OCI-M2 (cell line): ENCODE results near the gene CDH4.

Experiments
- DNase-seq: peaks from one replicate; lab custom pipeline; 2025; ENCODE audit not compliant: unreplicated experiment; lab: John Stamatoyannopoulos, UW

The CDH4 gene

DNA sequence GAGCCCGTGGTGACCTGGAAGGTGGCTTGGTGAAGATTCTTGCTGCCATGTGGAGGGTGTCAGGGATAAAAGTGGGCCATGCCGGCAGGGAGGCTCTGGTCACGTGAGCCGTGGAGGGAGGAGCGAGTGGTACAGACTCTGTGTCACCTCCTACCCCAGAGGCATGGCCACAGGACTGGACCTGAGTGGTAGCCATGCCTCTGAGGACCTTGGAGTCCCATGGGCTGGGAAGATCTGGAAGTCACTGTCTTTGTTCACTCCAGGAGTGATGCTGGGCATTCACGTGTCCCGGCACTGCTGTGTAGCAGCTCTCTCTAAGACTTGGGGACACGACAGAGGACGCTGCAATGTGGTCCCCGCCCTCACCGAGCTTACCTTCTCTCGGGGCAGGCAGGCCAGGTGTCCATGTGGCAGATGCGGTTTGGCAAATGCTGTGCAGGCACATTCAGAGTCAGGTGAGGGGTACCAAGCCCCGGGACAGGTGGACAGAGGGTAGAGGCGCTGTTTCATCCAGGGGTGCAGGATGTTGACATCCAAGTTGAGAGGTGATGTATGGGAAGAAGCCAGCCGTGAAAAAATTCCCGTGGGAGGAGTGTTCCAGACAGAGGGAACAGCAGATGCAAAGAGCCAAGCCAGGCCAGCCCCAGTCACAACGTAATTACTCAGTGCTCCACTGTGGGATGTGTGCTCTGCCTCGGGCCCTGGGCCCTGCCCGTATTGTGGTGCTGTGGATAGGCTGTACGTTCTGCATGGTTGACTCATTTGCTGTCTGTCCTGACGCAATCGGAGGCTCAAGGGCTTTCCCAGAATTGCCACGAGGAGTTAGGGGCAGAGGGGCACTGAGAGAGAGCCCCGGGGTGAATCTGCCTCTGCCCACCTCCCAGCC, 505.9 kb downstream of the CDH4 start:
- DNase-seq, result no peak

DNA sequence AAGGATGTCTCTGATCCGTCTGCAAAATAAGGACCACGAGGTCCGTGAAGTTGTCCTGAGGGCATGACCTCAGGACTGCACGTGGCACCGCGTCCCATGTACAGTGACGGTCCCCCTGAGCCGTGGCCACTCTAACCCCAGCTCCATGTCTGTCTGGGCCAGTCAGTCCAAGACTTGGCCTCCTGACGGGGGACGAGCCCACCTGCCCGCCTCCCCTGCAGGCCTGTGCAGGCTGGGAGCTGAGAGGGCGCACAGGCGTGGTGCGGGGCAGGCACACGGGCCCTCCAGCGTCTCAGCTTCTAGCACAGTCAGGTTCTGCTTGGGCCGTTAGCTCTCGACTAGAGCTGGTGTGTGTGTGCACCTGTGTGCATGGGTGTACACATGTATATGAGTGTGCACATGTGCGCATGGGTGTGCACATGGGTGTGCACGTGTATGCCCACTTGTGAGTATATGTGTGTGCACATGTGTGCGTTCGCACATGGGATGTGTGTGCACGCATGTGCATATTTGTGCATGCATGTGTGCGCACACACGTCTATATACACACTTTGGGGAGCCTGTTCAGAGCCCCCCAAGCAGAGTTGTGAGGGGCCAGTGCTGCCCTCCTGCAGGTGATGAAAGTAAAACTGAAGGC, 506.6 kb downstream of the CDH4 start:
- DNase-seq, result no peak

GRCh38 chr20:61759286-61760065, 507.4 kb downstream of the CDH4 start:
- no peak for DNase-seq

- DNase-seq, result no peak
These were observed 508.3 kb downstream of the CDH4 start for GRCh38 chr20:61760321-61760720.

DNA sequence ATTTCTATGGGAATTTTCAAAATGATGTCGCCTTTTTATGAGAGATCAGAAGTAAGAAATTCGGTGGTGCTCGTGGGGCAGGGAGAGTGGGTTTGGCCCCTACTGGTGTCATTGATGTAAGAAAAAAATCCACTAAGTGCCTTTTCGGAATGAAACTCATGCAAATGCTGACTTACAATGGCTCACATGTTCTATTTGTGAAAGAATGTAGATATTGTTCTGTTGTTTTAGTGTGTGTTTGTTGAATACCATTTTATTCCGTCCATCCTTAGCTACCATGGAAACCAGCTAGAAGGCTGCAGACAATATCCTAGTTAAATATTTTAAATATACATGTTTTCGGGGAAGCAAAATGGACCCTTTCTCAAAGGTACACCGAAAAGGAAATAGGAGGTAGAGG, 508.7 kb downstream of the CDH4 start:
- no peak for DNase-seq

DNA sequence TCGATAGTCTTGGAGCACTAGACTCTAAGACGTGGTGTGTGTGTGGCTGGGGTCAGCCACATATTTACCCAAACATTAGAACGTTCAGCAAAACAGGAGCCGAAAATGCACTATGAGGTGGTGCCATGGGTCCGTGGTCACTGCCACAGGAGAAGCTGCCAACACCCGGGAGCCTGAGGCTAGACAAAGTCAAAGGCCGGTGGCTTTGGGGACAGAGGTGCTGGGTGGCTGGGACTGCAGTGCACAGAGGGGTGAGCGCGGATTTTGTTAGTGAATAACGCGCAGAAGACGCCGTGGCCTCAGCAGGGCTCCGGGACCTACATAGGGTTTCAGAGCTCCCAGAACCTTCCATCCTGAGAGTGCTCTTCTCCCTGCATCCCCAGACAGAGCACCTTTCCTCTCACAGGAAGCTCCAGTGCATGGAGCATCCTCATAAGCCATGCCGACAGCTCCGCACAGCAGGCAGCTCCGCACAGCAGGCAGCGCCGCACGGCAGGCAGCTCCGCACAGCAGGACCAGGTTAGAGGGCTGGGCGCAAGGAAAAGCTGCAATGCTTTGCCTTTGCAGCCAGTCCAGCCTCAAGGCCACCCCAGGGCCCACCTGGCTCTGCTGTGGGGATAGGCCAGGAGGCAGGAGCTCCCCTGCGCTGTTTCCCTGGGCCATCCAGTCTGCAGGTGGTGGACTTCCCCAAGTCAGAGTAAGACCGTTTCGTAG, 509.5 kb downstream of the CDH4 start:
- no peak for DNase-seq

- no peak for DNase-seq
These were observed 510.2 kb downstream of the CDH4 start for GRCh38 chr20:61762167-61762710.

- DNase-seq, result no peak
These were observed 511.1 kb downstream of the CDH4 start for GRCh38 chr20:61762886-61763739.

DNA sequence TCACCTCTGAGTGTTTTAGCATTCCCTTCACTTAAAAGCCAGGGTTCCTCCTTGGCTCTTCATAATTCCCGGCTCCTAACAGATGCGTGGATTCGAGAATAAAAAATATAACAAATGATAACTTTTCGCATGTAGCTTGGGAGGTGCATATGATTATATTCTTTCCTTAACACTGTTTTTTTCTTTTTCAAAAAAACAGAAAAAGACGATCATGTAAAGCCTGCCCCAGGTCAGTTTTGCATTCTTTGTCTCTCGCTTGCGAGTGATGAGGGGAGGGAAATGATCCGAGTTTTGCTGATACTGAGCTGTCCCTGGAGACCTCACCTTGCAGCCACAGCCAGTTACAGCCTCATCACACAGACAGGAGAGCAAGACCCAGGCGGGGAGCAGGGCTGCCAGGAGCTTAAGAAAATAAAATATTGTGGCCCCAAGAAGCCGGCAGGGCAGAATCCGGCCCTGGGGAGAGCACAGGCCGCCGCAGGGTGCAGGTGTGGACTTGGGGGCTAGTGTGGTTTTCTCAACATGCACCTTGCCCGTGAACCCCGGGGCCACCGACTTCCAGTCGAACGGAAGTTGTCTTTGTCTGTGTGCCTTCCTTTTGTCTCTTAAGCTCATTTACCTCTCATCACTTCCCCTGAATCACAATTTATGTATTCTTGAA, 511.8 kb downstream of the CDH4 start:
- no peak for DNase-seq

- no peak for DNase-seq
These were observed 512.5 kb downstream of the CDH4 start for GRCh38 chr20:61764471-61765025.

DNA sequence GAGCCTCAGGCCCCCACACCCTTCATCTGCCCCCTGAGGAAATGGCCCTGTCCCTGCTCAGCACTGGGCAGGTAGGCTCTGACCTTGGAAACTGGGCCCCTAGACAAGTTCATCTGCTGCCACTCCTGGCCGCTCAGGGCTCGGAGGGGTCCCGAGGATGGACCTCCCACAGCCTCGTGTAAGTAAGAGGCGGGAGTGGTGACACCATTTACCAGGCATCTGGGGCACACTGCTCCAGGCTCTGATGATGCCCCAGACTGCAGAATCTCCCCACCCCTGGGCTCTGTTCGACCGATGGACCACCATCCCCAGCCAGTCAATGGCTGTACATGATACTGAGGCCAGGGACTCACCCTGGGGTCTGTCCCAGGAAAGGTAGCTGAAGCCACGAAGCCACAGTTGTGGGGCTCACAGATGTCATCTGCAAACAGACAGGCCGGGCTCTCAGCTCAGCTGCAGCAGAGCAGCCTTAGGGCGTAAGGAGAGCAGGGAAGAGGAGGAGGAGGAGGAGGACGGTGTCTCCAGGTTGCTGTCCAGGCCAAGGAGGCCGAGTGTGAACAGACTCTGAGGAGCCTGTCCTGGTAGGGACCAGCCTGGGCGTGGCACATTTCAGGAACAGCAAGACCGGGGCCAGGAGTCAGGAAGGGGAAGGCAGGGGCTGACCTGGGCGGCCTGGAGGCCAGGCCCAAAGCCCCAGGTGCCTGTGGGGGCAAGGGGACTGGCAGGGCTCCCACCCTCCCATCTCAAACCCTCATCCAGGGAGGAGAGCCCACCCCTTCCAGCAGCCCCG, 513.2 kb downstream of the CDH4 start:
- DNase-seq, result no peak

DNA sequence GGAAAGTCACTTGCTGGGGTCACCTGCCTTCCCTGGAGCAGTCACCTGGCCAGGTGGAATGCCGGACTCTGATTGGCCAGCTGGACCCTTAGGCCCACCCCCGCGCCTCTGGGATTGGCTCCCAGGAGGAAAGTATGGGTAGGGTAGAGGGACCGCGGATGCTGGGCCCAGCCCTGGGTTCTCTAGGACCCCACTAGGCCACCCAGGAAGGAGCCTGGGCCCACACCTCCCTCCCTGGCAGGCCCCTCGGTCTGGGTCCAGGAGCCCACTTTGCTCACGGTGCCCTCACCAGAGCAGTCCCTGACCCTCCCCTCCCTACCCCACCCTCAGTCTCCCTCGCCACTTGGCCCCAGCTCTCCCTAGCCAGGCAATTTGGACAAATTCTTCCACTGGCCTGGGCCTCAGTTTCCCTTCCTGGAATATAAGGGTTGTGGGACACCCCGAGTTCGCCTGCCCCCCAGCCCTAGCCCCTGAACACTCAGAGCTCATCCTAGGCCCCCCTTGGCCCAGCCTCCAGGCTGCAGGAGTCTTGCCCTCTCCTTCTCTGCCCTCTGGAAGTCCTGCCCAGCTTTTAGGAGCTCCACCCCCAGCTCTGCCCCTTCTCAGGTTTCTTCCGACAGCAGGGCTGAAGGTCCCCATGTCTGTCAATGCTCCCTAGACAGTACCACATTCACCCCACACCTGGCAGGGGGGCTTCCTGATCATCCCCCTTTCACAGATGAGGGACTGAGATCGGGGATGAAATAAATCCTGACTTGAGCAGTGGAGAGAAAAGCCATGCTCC, 514.0 kb downstream of the CDH4 start:
- no peak for DNase-seq

DNA sequence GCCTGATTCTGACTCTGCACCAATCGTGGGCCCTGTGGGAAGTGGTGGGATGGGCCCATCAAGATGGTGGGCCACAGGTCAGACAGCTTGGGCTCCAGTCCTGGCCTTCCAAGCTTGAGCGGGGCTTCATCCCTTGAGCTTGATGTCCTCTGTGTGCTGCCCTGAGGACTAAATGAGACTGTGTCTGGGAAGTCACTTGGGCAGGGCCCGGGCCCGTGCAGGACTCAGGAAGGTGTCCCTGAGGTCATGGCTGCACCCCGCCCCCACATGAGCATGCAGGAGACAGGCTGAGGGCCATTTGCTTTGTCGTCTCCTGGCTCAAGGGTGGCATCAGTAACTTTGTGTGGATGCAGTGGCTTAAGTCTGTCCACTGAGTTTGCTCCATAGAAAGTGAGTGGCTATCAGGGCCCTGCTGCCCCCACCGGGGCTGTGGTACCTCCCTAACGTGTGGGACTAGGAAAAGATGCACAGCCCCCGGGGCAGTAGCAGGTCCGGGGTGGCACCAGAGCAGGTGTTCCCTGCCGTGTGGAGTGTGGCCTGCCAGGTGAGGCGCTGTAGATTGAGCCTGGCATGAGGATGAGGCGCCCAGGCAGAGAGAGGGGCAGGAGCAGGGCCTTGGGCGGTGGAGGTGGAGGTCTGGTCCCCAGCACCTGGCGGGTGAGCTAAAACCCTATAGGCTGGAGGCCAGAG, 515.0 kb downstream of the CDH4 start:
- DNase-seq, result no peak

GRCh38 chr20:61767761-61768494, 515.9 kb downstream of the CDH4 start:
- DNase-seq, result no peak

DNA sequence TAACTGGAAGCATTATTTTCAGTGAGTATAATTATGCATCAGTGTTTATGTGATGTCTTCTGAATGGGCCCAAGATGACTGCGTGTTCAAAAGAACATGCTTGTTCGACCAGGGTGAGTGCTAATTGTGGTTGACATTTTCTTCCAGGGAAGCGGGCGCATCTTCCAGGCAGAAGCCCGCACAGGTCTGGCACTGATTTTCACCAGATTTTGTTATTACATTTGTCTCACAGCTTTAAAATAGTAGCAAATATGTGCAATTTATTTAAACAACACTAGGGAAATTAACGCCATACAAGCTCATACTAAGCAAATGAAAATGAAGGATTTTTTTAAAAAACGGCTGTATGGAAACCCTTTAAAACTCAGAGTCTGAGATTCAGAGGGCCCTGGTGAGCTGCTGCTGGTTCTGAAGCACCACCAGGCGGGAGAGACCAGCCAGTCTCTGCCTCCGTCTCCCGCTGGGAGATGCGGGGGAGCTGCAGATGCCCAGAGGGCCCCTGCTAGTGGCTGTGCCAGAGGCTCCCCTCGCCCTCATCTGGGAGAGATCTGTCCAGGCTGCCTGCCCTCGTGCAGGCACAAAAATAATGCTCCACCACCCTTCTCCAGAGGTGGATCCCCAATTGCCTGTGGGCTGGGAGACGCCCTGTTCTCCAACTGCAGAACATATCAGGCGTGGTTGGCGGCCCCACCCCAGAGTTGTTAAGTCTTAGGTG, 516.7 kb downstream of the CDH4 start:
- no peak for DNase-seq
